Ishikawa (cell line): ENCODE measurements around the gene UBE2I.

Source experiments
- RAD21 ChIP-seq: IDR thresholded peaks from 2 replicates; pipeline ENCODE4 v1.6.1; 2012; ENCODE audit warnings: low read depth
- TAF1 ChIP-seq: IDR thresholded peaks from 2 replicates; pipeline ENCODE4 v1.6.1; 2012; ENCODE audit warnings: low read depth, mild to moderate bottlenecking
- TCF12 ChIP-seq: IDR thresholded peaks from 2 replicates; pipeline ENCODE4 v1.6.1; 2012; ENCODE audit warnings: low read depth
- TEAD4 ChIP-seq: IDR thresholded peaks from 2 replicates; pipeline ENCODE4 v1.6.1; 2012
- TF ChIP-seq, protein P1 (sequence below): IDR thresholded peaks from 2 replicates; pipeline ENCODE4 v1.6.1; 2012

- TF ChIP-seq TEAD4: no peak
- TF ChIP-seq, protein P1, sequence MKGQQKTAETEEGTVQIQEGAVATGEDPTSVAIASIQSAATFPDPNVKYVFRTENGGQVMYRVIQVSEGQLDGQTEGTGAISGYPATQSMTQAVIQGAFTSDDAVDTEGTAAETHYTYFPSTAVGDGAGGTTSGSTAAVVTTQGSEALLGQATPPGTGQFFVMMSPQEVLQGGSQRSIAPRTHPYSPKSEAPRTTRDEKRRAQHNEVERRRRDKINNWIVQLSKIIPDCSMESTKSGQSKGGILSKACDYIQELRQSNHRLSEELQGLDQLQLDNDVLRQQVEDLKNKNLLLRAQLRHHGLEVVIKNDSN: no peak
- no peak for TF ChIP-seq TCF12
- no peak for TF ChIP-seq TAF1
- TF ChIP-seq RAD21: no peak
Measured at GRCh38 chr16:1298406-1298805, 11.0 kb upstream of the UBE2I start.
